Naive thymus-derived CD8-positive, alpha-beta T cell (primary cell): ENCODE results near the gene TYROBP. TPM values are rescaled to one million over a fixed set of nuclear protein-coding genes. Genes with fewer than 3 reads are reported as not detected.
"Not testable (repeated sequence)": the region's sequence is repeated elsewhere in the genome, so short reads cannot be mapped to it uniquely, and the experiment has no call there.

Experiments
- ATAC-seq, 2 donors: fragments of 150-1000 bp; cut with Tn5 transposase in 1 of 2; sonication (Bioruptor Pico), chemical (Tn5 transposase) in 1 of 2; 1 replicate in 1 of 2; 2 replicates in 1 of 2; pipeline ENCODE4 v1.10.0; 2021; ENCODE audit warnings: mild to moderate bottlenecking in 2 of 2, moderate library complexity in 2 of 2
- POLR2A ChIA-PET: fragments of 350-600 bp; sonication (Branson Sonifier 250); formaldehyde crosslinking; loops from one replicate; lab custom pipeline; 2021; ENCODE audit warnings: antibody characterized with exemption; lab: Charles Lee
- DNase-seq, 10 donors: peaks; one replicate each; pipeline versions ENCODE4 v3.0.0 to v3.0.0-alpha.2; 2020 to 2022
- H3K27ac Mint-ChIP-seq, 10 donors: one replicate each; pipeline ENCODE4 v1.8.0; 2020 to 2022; ENCODE audit warnings: mild to moderate bottlenecking in 10 of 10, mixed read lengths in 10 of 10, moderate library complexity in 4 of 10, inconsistent platforms in 1 of 10
- H3K27me3 Mint-ChIP-seq, 5 donors: one replicate each; pipeline ENCODE4 v1.8.0; 2021 to 2022; ENCODE audit warnings: mixed read lengths in 5 of 5
- H3K36me3 Mint-ChIP-seq, 3 donors: one replicate each; pipeline ENCODE4 v1.8.0; 2020 to 2022; ENCODE audit warnings: mixed read lengths in 3 of 3, mild to moderate bottlenecking in 2 of 3, inconsistent platforms in 1 of 3
- H3K4me1 Mint-ChIP-seq, 4 donors: one replicate each; pipeline ENCODE4 v1.8.0; 2021 to 2022; ENCODE audit warnings: mixed read lengths in 4 of 4
- H3K4me3 Mint-ChIP-seq, 10 donors: one replicate each; pipeline ENCODE4 v1.8.0; 2020 to 2022; ENCODE audit warnings: mild to moderate bottlenecking in 10 of 10, mixed read lengths in 10 of 10, moderate library complexity in 6 of 10, inconsistent platforms in 1 of 10
- H3K9me3 Mint-ChIP-seq, 9 donors: one replicate each; pipeline ENCODE4 v1.8.0; 2020 to 2022; ENCODE audit warnings: mixed read lengths in 9 of 9, mild to moderate bottlenecking in 3 of 9, inconsistent platforms in 1 of 9, moderate library complexity in 1 of 9
- polyA plus RNA-seq, 3 donors: library from polyadenylated mRNA; unstranded; fragments of 300-500 nt; fragmentation: Illumina TruSeq; gene quantifications; one replicate each; pipeline ENCODE4 v1.2.3, GENCODE V29; 2021
- total RNA-seq, 8 experiments: library from RNA in 2 of 8; stranded (reverse) in 2 of 8; gene quantifications; one replicate each; pipeline ENCODE4 v1.2.3 and lab custom pipeline; 2021 to 2026

Gene TYROBP
- total and polyA plus RNA-seq, 5 experiments from 2014 or later = 3.1 to 72.6 (median 5.6) TPM

- ATAC-seq (no peak), DNase-seq (no peak)
- Mint-ChIP-seq H3K27me3 (no peaks in the 10 kb centered on the region), H3K27ac (peak overlapping the region; percentile 94 to 99 (median 98)), H3K36me3 (peaks cover 2 to 38% (median 3%) of the 10 kb centered on the region in 3 donors), H3K9me3 (no peaks in the 10 kb centered on the region), H3K4me1 (peaks cover 21 to 62% (median 49%) of the 10 kb centered on the region in 4 donors), H3K4me3 (peak overlapping the region; percentile 90 to 100 (median 95))
- POLR2A ChIA-PET = interaction anchor here (0.6 to 1.5 kb wide), 6 partner anchors 9 to 52 kb away, joined by 3 to 12 read pairs (median 4); no protein-coding TSS in a partner anchor
These were observed 9.6 kb downstream of the TYROBP start for GRCh38 chr19:35898499-35898809.

- H3K36me3 Mint-ChIP-seq = peaks cover 0 to 44% (median 0%) of the 10 kb centered on the region in 3 donors
- H3K27ac Mint-ChIP-seq = peak overlapping the region; percentile 76 to 99 (median 97)
- H3K27me3 Mint-ChIP-seq = no peaks in the 10 kb centered on the region
- no peak for DNase-seq
- H3K4me1 Mint-ChIP-seq = peaks cover 17 to 59% (median 48%) of the 10 kb centered on the region in 4 donors
- H3K4me3 Mint-ChIP-seq = peak overlapping the region; percentile 90 to 100 (median 95)
- POLR2A ChIA-PET = interaction anchor here (0.7 to 2.1 kb wide), 8 partner anchors 8 to 271 kb away, joined by 3 to 12 read pairs (median 4); no protein-coding TSS in a partner anchor
- no peak for ATAC-seq
- no peaks in the 10 kb centered on the region for H3K9me3 Mint-ChIP-seq
These were observed 10.2 kb downstream of the TYROBP start for GRCh38 chr19:35897706-35898451.

GRCh38 chr19:35896643-35897040 is 11.5 kb downstream of the TYROBP start:
- DNase-seq = no peak
- Mint-ChIP-seq H3K27me3 (no peaks in the 10 kb centered on the region), H3K36me3 (peaks cover 0 to 54% (median 0%) of the 10 kb centered on the region in 3 donors), H3K9me3 (no peaks in the 10 kb centered on the region), H3K4me3 (peak overlapping the region in 3 of 10 donors; percentile 22 to 30 (median 25)), H3K27ac (peak overlapping the region in 4 of 10 donors; percentile 11 to 93 (median 74)), H3K4me1 (peaks cover 10 to 47% (median 40%) of the 10 kb centered on the region in 4 donors)
- POLR2A ChIA-PET = interaction anchor here (1.0 to 2.1 kb wide), 2 partner anchors 11 to 33 kb away, joined by 4 to 8 read pairs; no protein-coding TSS in a partner anchor
- ATAC-seq = no peak

GRCh38 chr19:35895911-35896642 is 12.0 kb downstream of the TYROBP start:
- DNase-seq = no peak
- Mint-ChIP-seq H3K4me3 (peak overlapping the region in 4 of 10 donors; percentile 9 to 54 (median 46)), H3K4me1 (peaks cover 10 to 43% (median 37%) of the 10 kb centered on the region in 4 donors), H3K9me3 (no peaks in the 10 kb centered on the region), H3K27ac (peak overlapping the region in 7 of 10 donors; percentile 14 to 85 (median 65)), H3K36me3 (peaks cover 0 to 56% (median 2%) of the 10 kb centered on the region in 3 donors), H3K27me3 (no peaks in the 10 kb centered on the region)
- POLR2A ChIA-PET = interaction anchor here (1.0 to 2.1 kb wide), 2 partner anchors 10 to 34 kb away, joined by 4 to 8 read pairs; no protein-coding TSS in a partner anchor
- ATAC-seq = no peak

GRCh38 chr19:35894342-35894741 is 13.8 kb downstream of the TYROBP start:
- H3K36me3 Mint-ChIP-seq = peaks cover 0 to 71% (median 8%) of the 10 kb centered on the region in 3 donors
- no peaks in the 10 kb centered on the region for H3K27me3 Mint-ChIP-seq
- peak overlapping the region in 1 of 10 donors; percentile 48 for H3K27ac Mint-ChIP-seq
- DNase-seq (no peak), ATAC-seq (no peak)
- H3K4me1 Mint-ChIP-seq = peaks cover 12 to 38% (median 30%) of the 10 kb centered on the region in 4 donors
- POLR2A ChIA-PET = interaction anchor here (0.6 to 1.5 kb wide), 4 partner anchors 11 to 84 kb away, joined by 3 to 6 read pairs (median 3); no protein-coding TSS in a partner anchor
- no peak overlapping the region for H3K4me3 Mint-ChIP-seq
- H3K9me3 Mint-ChIP-seq = no peaks in the 10 kb centered on the region

- H3K9me3 Mint-ChIP-seq, H3K4me3 Mint-ChIP-seq, DNase-seq, ATAC-seq, POLR2A ChIA-PET, H3K27me3 Mint-ChIP-seq: not testable (repeated sequence)
- Mint-ChIP-seq H3K4me1 (peaks cover 12 to 25% (median 16%) of the 10 kb centered on the region in 4 donors), H3K36me3 (peaks cover 8 to 89% (median 21%) of the 10 kb centered on the region in 3 donors), H3K27ac (peak overlapping the region in 2 of 10 donors; percentile 22 to 56)
These were observed 16.3 kb downstream of the TYROBP start for GRCh38 chr19:35891819-35892218.

GRCh38 chr19:35890113-35890650 is 17.9 kb downstream of the TYROBP start:
- H3K36me3 Mint-ChIP-seq = peaks cover 8 to 86% (median 22%) of the 10 kb centered on the region in 3 donors
- ATAC-seq (no peak), DNase-seq (no peak)
- no peaks in the 10 kb centered on the region for H3K27me3 Mint-ChIP-seq
- peaks cover 7 to 13% (median 10%) of the 10 kb centered on the region in 4 donors for H3K4me1 Mint-ChIP-seq
- H3K9me3 Mint-ChIP-seq = no peaks in the 10 kb centered on the region
- no peak overlapping the region for H3K4me3 Mint-ChIP-seq
- H3K27ac Mint-ChIP-seq = peak overlapping the region in 3 of 10 donors; percentile 36 to 62 (median 44)
- POLR2A ChIA-PET = interaction anchor here (0.8 to 1.0 kb wide), 2 partner anchors 8 to 39 kb away, joined by 3 to 4 read pairs; no protein-coding TSS in a partner anchor

- no peak for ATAC-seq
- no peaks in the 10 kb centered on the region for H3K27me3 Mint-ChIP-seq
- H3K36me3 Mint-ChIP-seq = peaks cover 8 to 81% (median 22%) of the 10 kb centered on the region in 3 donors
- POLR2A ChIA-PET = interaction anchor here (0.6 to 1.0 kb wide), 3 partner anchors 9 to 163 kb away, joined by 3 to 4 read pairs (median 4); no protein-coding TSS in a partner anchor
- H3K4me3 Mint-ChIP-seq = no peak overlapping the region
- H3K27ac Mint-ChIP-seq = peak overlapping the region in 3 of 10 donors; percentile 6 to 40 (median 34)
- peaks cover 4 to 13% (median 9%) of the 10 kb centered on the region in 4 donors for H3K4me1 Mint-ChIP-seq
- no peak for DNase-seq
- H3K9me3 Mint-ChIP-seq = no peaks in the 10 kb centered on the region
These were observed 18.6 kb downstream of the TYROBP start for GRCh38 chr19:35889370-35890112.

- Mint-ChIP-seq H3K4me1 (peaks cover 4 to 11% (median 9%) of the 10 kb centered on the region in 4 donors), H3K4me3 (no peak overlapping the region), H3K36me3 (peaks cover 8 to 69% (median 22%) of the 10 kb centered on the region in 3 donors), H3K27ac (peak overlapping the region in 7 of 10 donors; percentile 36 to 92 (median 63)), H3K27me3 (no peaks in the 10 kb centered on the region), H3K9me3 (no peaks in the 10 kb centered on the region)
- DNase-seq (no peak), ATAC-seq (no peak)
- POLR2A ChIA-PET = no interaction called here
These were observed 19.7 kb downstream of the TYROBP start for GRCh38 chr19:35888398-35888797.

GRCh38 chr19:35887197-35887596 is 20.9 kb downstream of the TYROBP start:
- Mint-ChIP-seq H3K27ac (peak overlapping the region in 2 of 10 donors; percentile 81 to 92), H3K9me3 (no peaks in the 10 kb centered on the region), H3K4me1 (peaks cover 5 to 14% (median 9%) of the 10 kb centered on the region in 4 donors), H3K27me3 (no peaks in the 10 kb centered on the region), H3K4me3 (no peak overlapping the region), H3K36me3 (peaks cover 8 to 59% (median 22%) of the 10 kb centered on the region in 3 donors)
- DNase-seq = no peak
- ATAC-seq = no peak
- POLR2A ChIA-PET = no interaction called here

- Mint-ChIP-seq H3K27ac (peak overlapping the region in 3 of 10 donors; percentile 71 to 79 (median 73)), H3K4me1 (peaks cover 6 to 17% (median 10%) of the 10 kb centered on the region in 4 donors), H3K4me3 (no peak overlapping the region), H3K36me3 (peaks cover 8 to 50% (median 18%) of the 10 kb centered on the region in 3 donors), H3K9me3 (no peaks in the 10 kb centered on the region), H3K27me3 (no peaks in the 10 kb centered on the region)
- ATAC-seq (no peak), DNase-seq (no peak)
- POLR2A ChIA-PET = interaction anchor here (0.6 to 2.0 kb wide), 4 partner anchors 11 to 88 kb away, joined by 3 to 8 read pairs (median 4); no protein-coding TSS in a partner anchor
These were observed 22.2 kb downstream of the TYROBP start for GRCh38 chr19:35885904-35886303.
